HCT116 (cell line): ENCODE measurements around the gene POLA1. TPM values are rescaled to one million over a fixed set of nuclear protein-coding genes. Genes with fewer than 3 reads are reported as not detected.

Experiments
- ATAC-seq: fragments of 200-7000 bp; cut with Tn5 transposase; 2 replicates; pipeline ENCODE4 v1.9.1; 2020; ENCODE audit warnings: mild to moderate bottlenecking, moderate library complexity
- BruUV-seq: library from RNA; stranded (reverse); fragments of 400-500 nt; replicated peaks from 2 replicates; lab custom pipeline; 2021; lab: Mats Ljungman, UMichigan
- CTCF ChIA-PET: fragments of 300-600 bp; sonication (Branson Sonifier 250); formaldehyde crosslinking; loops from one replicate; lab custom pipeline; 2021; ENCODE audit warnings: antibody characterized with exemption; lab: Charles Lee
- POLR2A ChIA-PET: fragments of 300-600, 350-600 bp; sonication (Branson Sonifier 250); formaldehyde crosslinking; loops from one replicate; lab custom pipeline; 2021; ENCODE audit warnings: antibody characterized with exemption; lab: Charles Lee
- RAD21 ChIA-PET, 2 experiments: fragments of 300-600 bp; sonication (Branson Sonifier 250); formaldehyde crosslinking; loops; one replicate each; lab custom pipeline; 2023; ENCODE audit warnings: low total read pairs in 2 of 2; ENCODE audit not compliant: uncharacterized antibody in 2 of 2, unreplicated experiment in 2 of 2, low non-redundant PET in 1 of 2; lab: Charles Lee
- DNase-seq: peaks from one replicate; pipeline ENCODE4 v3.0.0-alpha.2; 2010; ENCODE audit warnings: low read depth, low spot score
- H2AFZ ChIP-seq: fragments of 200-600 bp; shearing (Covaris generic), sonication (generic); 2 replicates; pipeline ENCODE4 v1.6.1; 2017; ENCODE audit warnings: low read depth, mixed run types, mixed read lengths, antibody characterized with exemption, low read length; ENCODE audit not compliant: poor library complexity, severe bottlenecking
- H3K27ac ChIP-seq: 2 replicates; pipeline ENCODE4 v1.5.1; 2012; ENCODE audit warnings: low read depth, low read length
- H3K27me3 ChIP-seq: fragments of 200-600 bp; sonication (generic); 2 replicates; pipeline ENCODE4 v1.6.1; 2016; ENCODE audit warnings: mixed run types, low read length, mixed read lengths; ENCODE audit not compliant: insufficient read depth
- H3K36me3 ChIP-seq, 2 experiments: fragments of 200-500 bp in 1 of 2; fragments of 200-600 bp in 1 of 2; sonication (Bioruptor generic) in 1 of 2; sonication (generic) in 1 of 2; 2 replicates each; pipeline versions ENCODE4 v1.5.1 to v1.6.1; 2014 to 2016; ENCODE audit warnings: low read length in 2 of 2, inconsistent platforms in 1 of 2, mixed read lengths in 1 of 2, mixed run types in 1 of 2; ENCODE audit not compliant: insufficient read depth in 2 of 2, control insufficient read depth in 1 of 2
- H3K4me1 ChIP-seq, 2 experiments: fragments of 200-600 bp in 1 of 2; sonication (generic) in 1 of 2; 2 replicates each; pipeline versions ENCODE4 v1.5.1 to v1.6.1; 2012 to 2017; ENCODE audit warnings: low read length in 2 of 2, inconsistent platforms in 1 of 2, mild to moderate bottlenecking in 1 of 2, mixed read lengths in 1 of 2, mixed run types in 1 of 2, moderate library complexity in 1 of 2; ENCODE audit not compliant: insufficient read depth in 2 of 2, control insufficient read depth in 1 of 2
- H3K4me2 ChIP-seq: fragments of 200-600 bp; sonication (generic); 2 replicates; pipeline ENCODE4 v1.6.1; 2017; ENCODE audit warnings: mixed run types, low read length, mixed read lengths
- H3K4me3 ChIP-seq, 2 experiments: fragments of 200-600 bp in 1 of 2; sonication (generic) in 1 of 2; replicated peaks in 1 of 2; 2 replicates each; pipeline ENCODE4 v1.5.1; 2011 to 2016; ENCODE audit warnings: low read length in 2 of 2, control low read depth in 1 of 2, low read depth in 1 of 2, mild to moderate bottlenecking in 1 of 2, mixed read lengths in 1 of 2, mixed run types in 1 of 2
- H3K79me2 ChIP-seq: fragments of 200-600 bp; sonication (generic); 2 replicates; pipeline ENCODE4 v1.6.1; 2017; ENCODE audit warnings: mild to moderate bottlenecking, mixed run types, low read length, moderate library complexity, mixed read lengths; ENCODE audit not compliant: insufficient read depth
- H3K9ac ChIP-seq: fragments of 200-600 bp; sonication (generic); 2 replicates; pipeline ENCODE4 v1.6.1; 2016; ENCODE audit warnings: low read length, mixed read lengths
- H3K9me2 ChIP-seq: fragments of 200-600 bp; sonication (generic), shearing (Covaris generic); 2 replicates; pipeline ENCODE4 v1.6.1; 2017; ENCODE audit warnings: mixed run types, mild to moderate bottlenecking, moderate library complexity; ENCODE audit not compliant: insufficient read depth
- H3K9me3 ChIP-seq, 2 experiments: fragments of 200-500 bp in 1 of 2; fragments of 200-600 bp in 1 of 2; sonication (Bioruptor generic) in 1 of 2; sonication (generic) in 1 of 2; 2 replicates each; pipeline ENCODE4 v1.6.1; 2014 to 2017; ENCODE audit warnings: low read length in 2 of 2, mixed read lengths in 2 of 2, inconsistent platforms in 1 of 2, low read depth in 1 of 2, mild to moderate bottlenecking in 1 of 2, mixed run types in 1 of 2, moderate library complexity in 1 of 2; ENCODE audit not compliant: control insufficient read depth in 1 of 2, insufficient read depth in 1 of 2
- H4K20me1 ChIP-seq: fragments of 200-600 bp; sonication (generic), shearing (Covaris generic); 2 replicates; pipeline ENCODE4 v1.6.1; 2017; ENCODE audit warnings: mixed run types, mild to moderate bottlenecking, moderate library complexity; ENCODE audit not compliant: insufficient read depth
- EZH2 ChIP-seq: fragments of 200-600 bp; sonication (generic); IDR thresholded peaks from 2 replicates; pipeline ENCODE4 v1.6.1; 2017; ENCODE audit warnings: antibody characterized with exemption, mixed run types
- JUND ChIP-seq: IDR thresholded peaks from 2 replicates; pipeline ENCODE4 v1.6.1; 2012
- POLR2A ChIP-seq: IDR thresholded peaks from 2 replicates; pipeline ENCODE4 v1.7.0; 2011; ENCODE audit warnings: borderline replicate concordance; ENCODE audit not compliant: insufficient read depth, insufficient read length; ENCODE audit errors: extremely low read depth
- SIN3A ChIP-seq: IDR thresholded peaks from 2 replicates; pipeline ENCODE4 v1.6.1; 2012; ENCODE audit warnings: low read depth
- SP1 ChIP-seq: IDR thresholded peaks from 2 replicates; pipeline ENCODE4 v1.6.1; 2012; ENCODE audit warnings: low read depth
- SRF ChIP-seq: IDR thresholded peaks from 2 replicates; pipeline ENCODE4 v1.6.1; 2012; ENCODE audit warnings: low read depth
- TCF7L2 ChIP-seq: IDR thresholded peaks from 2 replicates; pipeline ENCODE4 v1.7.0; 2011; ENCODE audit warnings: borderline replicate concordance, inconsistent platforms; ENCODE audit not compliant: insufficient read depth, insufficient read length; ENCODE audit errors: extremely low read depth
- YY1 ChIP-seq: IDR thresholded peaks from 2 replicates; pipeline ENCODE4 v1.6.1; 2011; ENCODE audit warnings: low read length, low read depth, moderate library complexity, mild to moderate bottlenecking; ENCODE audit not compliant: insufficient replicate concordance; ENCODE audit errors: extremely low read depth
- ZFX ChIP-seq: fragments of 450-650 bp; IDR thresholded peaks from 2 replicates; pipeline ENCODE4 v1.6.1; 2017
- ZNF274 ChIP-seq: fragments of 200-500 bp; sonication (Bioruptor generic); IDR thresholded peaks from 2 replicates; pipeline ENCODE4 v1.6.1; 2014; ENCODE audit warnings: mild to moderate bottlenecking, low read depth, low read length, inconsistent platforms
- intact Hi-C: fragments of 100-400 bp; cut with micrococcal nuclease; formaldehyde crosslinking; loops from 2 replicates; pipeline ENCODE4 v1.10.0; 2022
- total RNA-seq: library from RNA; stranded (reverse); gene quantifications from one replicate; pipeline ENCODE4 v1.2.1, GENCODE V29; 2021; ENCODE audit not compliant: unreplicated experiment
- TF ChIP-seq, protein P1 (sequence below): IDR thresholded peaks from 2 replicates; pipeline ENCODE4 v1.6.1; 2011; ENCODE audit warnings: mild to moderate bottlenecking, low read length, moderate library complexity; ENCODE audit not compliant: insufficient replicate concordance; ENCODE audit errors: extremely low read depth
- TF ChIP-seq, protein P2 (sequence below): IDR thresholded peaks from 2 replicates; pipeline ENCODE4 v1.6.1; 2012; ENCODE audit warnings: low read depth
- TF ChIP-seq, protein P3 (sequence below), 3 experiments: fragments of 200-600 bp in 1 of 3; sonication (generic) in 1 of 3; IDR thresholded peaks in 2 of 3; conservative IDR thresholded peaks in 1 of 3; 2 replicates each; pipeline ENCODE4 v1.5.1; 2012 to 2017; ENCODE audit warnings: low read depth in 2 of 3, low read length in 2 of 3, antibody characterized with exemption in 1 of 3, borderline replicate concordance in 1 of 3, control low read depth in 1 of 3, mild to moderate bottlenecking in 1 of 3, mixed read lengths in 1 of 3, mixed run types in 1 of 3, moderate library complexity in 1 of 3; ENCODE audit not compliant: insufficient read depth in 1 of 3
- TF ChIP-seq, protein P4 (sequence below): IDR thresholded peaks from 2 replicates; pipeline ENCODE4 v1.6.1; 2012

The POLA1 gene
- total RNA-seq, 1 experiment from 2014 or later = 27.0 TPM

DNA sequence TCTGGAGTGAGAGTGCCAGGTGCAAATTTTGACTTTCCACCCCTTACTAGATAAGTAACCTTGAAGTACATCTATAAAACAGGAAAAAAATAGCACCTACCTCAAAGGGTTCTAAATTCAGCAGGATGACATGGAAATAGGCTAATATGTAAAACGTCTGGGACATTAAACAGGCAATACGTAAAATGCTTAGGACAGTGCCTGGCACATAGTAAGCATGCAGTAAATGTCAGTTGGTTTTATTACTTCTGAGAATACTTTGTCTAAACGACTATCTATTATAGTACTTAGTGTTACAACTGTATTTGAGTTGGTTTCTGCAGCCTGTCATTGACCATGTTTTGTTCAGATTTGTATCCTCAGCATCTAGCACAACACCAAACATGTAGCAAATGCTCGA lies 251.3 kb downstream of the POLA1 start:
- BruUV-seq = no TSS peak
- Histone ChIP-seq H4K20me1 (no peaks in the 10 kb centered on the region), H2AFZ (no peak overlapping the region), H3K4me3 (no peak overlapping the region), H3K9ac (no peak overlapping the region), H3K4me2 (no peak overlapping the region), H3K36me3 (no peaks in the 10 kb centered on the region), H3K9me3 (no peaks in the 10 kb centered on the region), H3K27me3 (no peaks in the 10 kb centered on the region), H3K9me2 (no peaks in the 10 kb centered on the region), H3K27ac (no peak overlapping the region), H3K4me1 (no peaks in the 10 kb centered on the region), H3K79me2 (no peaks in the 10 kb centered on the region)
- POLR2A ChIA-PET = no interaction called here
- ATAC-seq = no peak
- CTCF ChIA-PET = no interaction called here
- RAD21 ChIA-PET = no interaction called here
- TF ChIP-seq ZFX = no peak
- TF ChIP-seq JUND = no peak
- TF ChIP-seq, protein P1, sequence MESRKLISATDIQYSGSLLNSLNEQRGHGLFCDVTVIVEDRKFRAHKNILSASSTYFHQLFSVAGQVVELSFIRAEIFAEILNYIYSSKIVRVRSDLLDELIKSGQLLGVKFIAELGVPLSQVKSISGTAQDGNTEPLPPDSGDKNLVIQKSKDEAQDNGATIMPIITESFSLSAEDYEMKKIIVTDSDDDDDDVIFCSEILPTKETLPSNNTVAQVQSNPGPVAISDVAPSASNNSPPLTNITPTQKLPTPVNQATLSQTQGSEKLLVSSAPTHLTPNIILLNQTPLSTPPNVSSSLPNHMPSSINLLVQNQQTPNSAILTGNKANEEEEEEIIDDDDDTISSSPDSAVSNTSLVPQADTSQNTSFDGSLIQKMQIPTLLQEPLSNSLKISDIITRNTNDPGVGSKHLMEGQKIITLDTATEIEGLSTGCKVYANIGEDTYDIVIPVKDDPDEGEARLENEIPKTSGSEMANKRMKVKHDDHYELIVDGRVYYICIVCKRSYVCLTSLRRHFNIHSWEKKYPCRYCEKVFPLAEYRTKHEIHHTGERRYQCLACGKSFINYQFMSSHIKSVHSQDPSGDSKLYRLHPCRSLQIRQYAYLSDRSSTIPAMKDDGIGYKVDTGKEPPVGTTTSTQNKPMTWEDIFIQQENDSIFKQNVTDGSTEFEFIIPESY = no peak
- no peak for TF ChIP-seq TCF7L2
- TF ChIP-seq ZNF274 = no peak
- TF ChIP-seq, all 23 proteins: peak for 0
- DNase-seq = no peak
- intact Hi-C loops = no loop called here

DNA sequence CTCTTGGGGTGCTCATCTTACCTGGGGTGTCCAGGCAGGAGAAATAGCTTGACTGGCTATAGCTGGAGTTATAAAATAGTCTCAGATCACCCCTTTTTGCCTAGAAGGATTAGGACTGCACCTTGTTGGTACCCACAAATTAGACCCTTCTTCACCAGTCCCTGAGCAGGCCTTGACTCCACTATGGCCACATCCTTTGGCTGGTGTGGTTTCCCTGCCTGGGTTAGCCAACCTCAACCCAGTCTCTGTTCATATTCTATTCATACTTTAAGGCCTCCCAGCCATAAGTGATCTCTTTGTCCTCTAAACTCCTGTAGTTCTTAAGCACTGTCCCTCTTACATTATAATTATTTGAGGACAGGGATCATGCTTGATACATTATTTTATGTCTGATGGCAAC lies 252.7 kb downstream of the POLA1 start:
- ChIA-PET CTCF (no interaction called here), RAD21 (no interaction called here), POLR2A (no interaction called here)
- no peak overlapping the region for H3K9ac ChIP-seq
- no peak overlapping the region for H3K27ac ChIP-seq
- H3K4me3 ChIP-seq = no peak overlapping the region
- H4K20me1 ChIP-seq = no peaks in the 10 kb centered on the region
- no TSS peak for BruUV-seq
- intact Hi-C loops = no loop called here
- H2AFZ ChIP-seq = no peak overlapping the region
- no peaks in the 10 kb centered on the region for H3K9me2 ChIP-seq
- no peaks in the 10 kb centered on the region for H3K4me1 ChIP-seq
- no peaks in the 10 kb centered on the region for H3K79me2 ChIP-seq
- no peaks in the 10 kb centered on the region for H3K9me3 ChIP-seq
- no peaks in the 10 kb centered on the region for H3K36me3 ChIP-seq
- DNase-seq (no peak), ATAC-seq (no peak)
- H3K27me3 ChIP-seq = no peaks in the 10 kb centered on the region
- H3K4me2 ChIP-seq = no peak overlapping the region
- TF ChIP-seq SIN3A = no peak
- no peak for TF ChIP-seq YY1
- TF ChIP-seq, protein P2, sequence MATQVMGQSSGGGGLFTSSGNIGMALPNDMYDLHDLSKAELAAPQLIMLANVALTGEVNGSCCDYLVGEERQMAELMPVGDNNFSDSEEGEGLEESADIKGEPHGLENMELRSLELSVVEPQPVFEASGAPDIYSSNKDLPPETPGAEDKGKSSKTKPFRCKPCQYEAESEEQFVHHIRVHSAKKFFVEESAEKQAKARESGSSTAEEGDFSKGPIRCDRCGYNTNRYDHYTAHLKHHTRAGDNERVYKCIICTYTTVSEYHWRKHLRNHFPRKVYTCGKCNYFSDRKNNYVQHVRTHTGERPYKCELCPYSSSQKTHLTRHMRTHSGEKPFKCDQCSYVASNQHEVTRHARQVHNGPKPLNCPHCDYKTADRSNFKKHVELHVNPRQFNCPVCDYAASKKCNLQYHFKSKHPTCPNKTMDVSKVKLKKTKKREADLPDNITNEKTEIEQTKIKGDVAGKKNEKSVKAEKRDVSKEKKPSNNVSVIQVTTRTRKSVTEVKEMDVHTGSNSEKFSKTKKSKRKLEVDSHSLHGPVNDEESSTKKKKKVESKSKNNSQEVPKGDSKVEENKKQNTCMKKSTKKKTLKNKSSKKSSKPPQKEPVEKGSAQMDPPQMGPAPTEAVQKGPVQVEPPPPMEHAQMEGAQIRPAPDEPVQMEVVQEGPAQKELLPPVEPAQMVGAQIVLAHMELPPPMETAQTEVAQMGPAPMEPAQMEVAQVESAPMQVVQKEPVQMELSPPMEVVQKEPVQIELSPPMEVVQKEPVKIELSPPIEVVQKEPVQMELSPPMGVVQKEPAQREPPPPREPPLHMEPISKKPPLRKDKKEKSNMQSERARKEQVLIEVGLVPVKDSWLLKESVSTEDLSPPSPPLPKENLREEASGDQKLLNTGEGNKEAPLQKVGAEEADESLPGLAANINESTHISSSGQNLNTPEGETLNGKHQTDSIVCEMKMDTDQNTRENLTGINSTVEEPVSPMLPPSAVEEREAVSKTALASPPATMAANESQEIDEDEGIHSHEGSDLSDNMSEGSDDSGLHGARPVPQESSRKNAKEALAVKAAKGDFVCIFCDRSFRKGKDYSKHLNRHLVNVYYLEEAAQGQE = no peak
- TF ChIP-seq, protein P3, sequence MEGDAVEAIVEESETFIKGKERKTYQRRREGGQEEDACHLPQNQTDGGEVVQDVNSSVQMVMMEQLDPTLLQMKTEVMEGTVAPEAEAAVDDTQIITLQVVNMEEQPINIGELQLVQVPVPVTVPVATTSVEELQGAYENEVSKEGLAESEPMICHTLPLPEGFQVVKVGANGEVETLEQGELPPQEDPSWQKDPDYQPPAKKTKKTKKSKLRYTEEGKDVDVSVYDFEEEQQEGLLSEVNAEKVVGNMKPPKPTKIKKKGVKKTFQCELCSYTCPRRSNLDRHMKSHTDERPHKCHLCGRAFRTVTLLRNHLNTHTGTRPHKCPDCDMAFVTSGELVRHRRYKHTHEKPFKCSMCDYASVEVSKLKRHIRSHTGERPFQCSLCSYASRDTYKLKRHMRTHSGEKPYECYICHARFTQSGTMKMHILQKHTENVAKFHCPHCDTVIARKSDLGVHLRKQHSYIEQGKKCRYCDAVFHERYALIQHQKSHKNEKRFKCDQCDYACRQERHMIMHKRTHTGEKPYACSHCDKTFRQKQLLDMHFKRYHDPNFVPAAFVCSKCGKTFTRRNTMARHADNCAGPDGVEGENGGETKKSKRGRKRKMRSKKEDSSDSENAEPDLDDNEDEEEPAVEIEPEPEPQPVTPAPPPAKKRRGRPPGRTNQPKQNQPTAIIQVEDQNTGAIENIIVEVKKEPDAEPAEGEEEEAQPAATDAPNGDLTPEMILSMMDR (IDR thresholded peaks at IDR 0.05 in 2 of 3, conservative IDR thresholded peaks at IDR 0.05 in 1 of 3; ENCODE audit: borderline replicate concordance in 1 of 3, insufficient read depth in 1 of 3, low read depth in 2 of 3, low read length in 2 of 3) = no peak
- no peak for TF ChIP-seq SP1
- TF ChIP-seq, protein P4, sequence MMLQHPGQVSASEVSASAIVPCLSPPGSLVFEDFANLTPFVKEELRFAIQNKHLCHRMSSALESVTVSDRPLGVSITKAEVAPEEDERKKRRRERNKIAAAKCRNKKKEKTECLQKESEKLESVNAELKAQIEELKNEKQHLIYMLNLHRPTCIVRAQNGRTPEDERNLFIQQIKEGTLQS = no peak
- no peak for TF ChIP-seq EZH2
- no peak for TF ChIP-seq SRF
- TF ChIP-seq POLR2A = no peak
